ENCODE data around the gene TTLL11. TPM values are rescaled to one million over a fixed set of nuclear protein-coding genes. Genes with fewer than 3 reads are reported as not detected.

TTLL11 gene
- total and polyA plus RNA-seq, 2 of the 8 experiments (the other 6 are each of a cell fraction or from before 2014, with no cell fraction given): 0.56 to 0.80 TPM

GRCh38 chr9:121974421-121974820 lies 118.7 kb downstream of the TTLL11 start:
- Histone ChIP-seq H2BK15ac (ENCODE audit: low read length) (no peak overlapping the region), H3K4me2 (ENCODE audit: insufficient read depth in 1 of 2, low read depth in 2 of 2, low read length in 2 of 2) (no peak overlapping the region), H2AFZ (ENCODE audit: low read length) (no peak overlapping the region), H3K23ac (ENCODE audit: insufficient read length) (no peak overlapping the region), H3K4ac (replicated peaks; ENCODE audit: insufficient read length, low read depth, low read length) (no peak overlapping the region), H3K9me3 (ENCODE audit: insufficient read depth in 2 of 2, low read depth in 1 of 2, low read length in 1 of 2) (no peaks in the 10 kb centered on the region), H3K79me2 (ENCODE audit: control insufficient read depth in 1 of 2, insufficient read depth in 2 of 2, low read length in 2 of 2) (no peaks in the 10 kb centered on the region), H3K14ac (ENCODE audit: insufficient read length) (no peak overlapping the region), H3K4me3 (ENCODE audit: extremely low read depth in 1 of 4, insufficient read depth in 2 of 4, low read depth in 3 of 4, low read length in 4 of 4) (no peak overlapping the region), H3K18ac (ENCODE audit: extremely low read depth, low read length) (no peak overlapping the region), H3K36me3 (ENCODE audit: control insufficient read depth in 2 of 4, insufficient read depth in 4 of 4, low read length in 3 of 4) (no peaks in the 10 kb centered on the region), H4K20me1 (replicated peaks in 1 of 2; ENCODE audit: control insufficient read depth in 1 of 2, insufficient read depth in 2 of 2, low read length in 2 of 2) (no peaks in the 10 kb centered on the region), H3K27ac (ENCODE audit: low read depth, low read length) (no peak overlapping the region), H2BK12ac (ENCODE audit: low read depth, low read length) (no peak overlapping the region), H4K91ac (replicated peaks; ENCODE audit: insufficient read length, low read length) (no peak overlapping the region), H3K79me1 (ENCODE audit: low read depth, low read length) (no peaks in the 10 kb centered on the region), H2BK120ac (replicated peaks; ENCODE audit: low read depth, low read length) (no peak overlapping the region), H3K4me1 (replicated peaks in 1 of 4; ENCODE audit: control insufficient read depth in 3 of 4, insufficient read depth in 4 of 4, low read length in 3 of 4) (no peaks in the 10 kb centered on the region; a peak in 1 of 7 replicates), H2AK5ac (ENCODE audit: low read depth, low read length) (no peak overlapping the region), H2BK5ac (ENCODE audit: low read depth, low read length) (no peak overlapping the region), H4K8ac (ENCODE audit: extremely low read depth, insufficient read depth, low read length) (no peak overlapping the region), H2BK20ac (ENCODE audit: low read length) (no peak overlapping the region), H3K27me3 (replicated peaks in 1 of 4; ENCODE audit: control insufficient read depth in 3 of 4, extremely low read depth in 1 of 4, insufficient read depth in 3 of 4, low read length in 3 of 4) (no peaks in the 10 kb centered on the region), H4K5ac (ENCODE audit: insufficient read length, low read depth, low read length) (no peak overlapping the region), H3K23me2 (ENCODE audit: low read depth, low read length) (no peaks in the 10 kb centered on the region), H3K56ac (replicated peaks; ENCODE audit: insufficient read length, low read depth, low read length) (no peak overlapping the region), H3K9ac (replicated peaks in 1 of 4; ENCODE audit: extremely low read depth in 1 of 4, low read depth in 3 of 4, low read length in 3 of 4) (no peak overlapping the region)
- CTCF ChIA-PET (ENCODE audit: partially characterized antibody): no interaction called here
- TF ChIP-seq ATF3 (IDR thresholded peaks at IDR 0.05; ENCODE audit: insufficient read depth, low read depth, low read length) (no peak), TAF1 (IDR thresholded peaks at IDR 0.05; ENCODE audit: low read depth, low read length) (no peak), POU5F1 (IDR thresholded peaks at IDR 0.05; ENCODE audit: low read depth, low read length) (no peak), KDM4A (IDR thresholded peaks at IDR 0.05; ENCODE audit: low read depth, low read length, severe bottlenecking) (no peak), SAP30 (IDR thresholded peaks at IDR 0.05; ENCODE audit: insufficient read depth, insufficient replicate concordance, low read length) (no peak), KDM1A (IDR thresholded peaks at IDR 0.05; ENCODE audit: borderline replicate concordance, low read length) (no peak)
- POLR2A ChIA-PET (ENCODE audit: partially characterized antibody): no interaction called here
- DNase-seq (ENCODE audit: low read depth in 1 of 2, low spot score in 2 of 2) (no peak), FAIRE-seq (no peak)

Measured in H1 (cell line).